ENCODE results near the gene DLGAP1. TPM values are rescaled to one million over a fixed set of nuclear protein-coding genes. Genes with fewer than 3 reads are reported as not detected.

The DLGAP1 gene
- total RNA-seq, 1 donor from 2014 or later, result 0.05 TPM

- Mint-ChIP-seq H3K27me3 (ENCODE audit: unreplicated experiment) (no peaks in the 10 kb centered on the region), H3K36me3 (ENCODE audit: unreplicated experiment) (no peaks in the 10 kb centered on the region), H3K4me1 (ENCODE audit: unreplicated experiment) (peaks cover 17% of the 10 kb centered on the region), H3K9me3 (ENCODE audit: unreplicated experiment) (no peaks in the 10 kb centered on the region), H3K4me3 (ENCODE audit: unreplicated experiment) (no peak overlapping the region), H3K27ac (ENCODE audit: unreplicated experiment) (no peak overlapping the region)
- TF ChIP-seq, protein P1, sequence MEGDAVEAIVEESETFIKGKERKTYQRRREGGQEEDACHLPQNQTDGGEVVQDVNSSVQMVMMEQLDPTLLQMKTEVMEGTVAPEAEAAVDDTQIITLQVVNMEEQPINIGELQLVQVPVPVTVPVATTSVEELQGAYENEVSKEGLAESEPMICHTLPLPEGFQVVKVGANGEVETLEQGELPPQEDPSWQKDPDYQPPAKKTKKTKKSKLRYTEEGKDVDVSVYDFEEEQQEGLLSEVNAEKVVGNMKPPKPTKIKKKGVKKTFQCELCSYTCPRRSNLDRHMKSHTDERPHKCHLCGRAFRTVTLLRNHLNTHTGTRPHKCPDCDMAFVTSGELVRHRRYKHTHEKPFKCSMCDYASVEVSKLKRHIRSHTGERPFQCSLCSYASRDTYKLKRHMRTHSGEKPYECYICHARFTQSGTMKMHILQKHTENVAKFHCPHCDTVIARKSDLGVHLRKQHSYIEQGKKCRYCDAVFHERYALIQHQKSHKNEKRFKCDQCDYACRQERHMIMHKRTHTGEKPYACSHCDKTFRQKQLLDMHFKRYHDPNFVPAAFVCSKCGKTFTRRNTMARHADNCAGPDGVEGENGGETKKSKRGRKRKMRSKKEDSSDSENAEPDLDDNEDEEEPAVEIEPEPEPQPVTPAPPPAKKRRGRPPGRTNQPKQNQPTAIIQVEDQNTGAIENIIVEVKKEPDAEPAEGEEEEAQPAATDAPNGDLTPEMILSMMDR (IDR thresholded peaks at IDR 0.05), result no peak
- no peak for DNase-seq (ENCODE audit: extremely low spot score, unreplicated experiment)
Observed at GRCh38 chr18:3901042-3901441, 554.1 kb downstream of the DLGAP1 start.

- Mint-ChIP-seq H3K27me3 (ENCODE audit: unreplicated experiment) (no peaks in the 10 kb centered on the region), H3K4me3 (ENCODE audit: unreplicated experiment) (no peak overlapping the region), H3K27ac (ENCODE audit: unreplicated experiment) (no peak overlapping the region), H3K36me3 (ENCODE audit: unreplicated experiment) (no peaks in the 10 kb centered on the region), H3K4me1 (ENCODE audit: unreplicated experiment) (peaks cover 17% of the 10 kb centered on the region), H3K9me3 (ENCODE audit: unreplicated experiment) (no peaks in the 10 kb centered on the region)
- DNase-seq (ENCODE audit: extremely low spot score, unreplicated experiment), result no peak
- TF ChIP-seq, protein P1 (IDR thresholded peaks at IDR 0.05), result no peak
Observed at GRCh38 chr18:3900327-3900726, 554.8 kb downstream of the DLGAP1 start.

DNA sequence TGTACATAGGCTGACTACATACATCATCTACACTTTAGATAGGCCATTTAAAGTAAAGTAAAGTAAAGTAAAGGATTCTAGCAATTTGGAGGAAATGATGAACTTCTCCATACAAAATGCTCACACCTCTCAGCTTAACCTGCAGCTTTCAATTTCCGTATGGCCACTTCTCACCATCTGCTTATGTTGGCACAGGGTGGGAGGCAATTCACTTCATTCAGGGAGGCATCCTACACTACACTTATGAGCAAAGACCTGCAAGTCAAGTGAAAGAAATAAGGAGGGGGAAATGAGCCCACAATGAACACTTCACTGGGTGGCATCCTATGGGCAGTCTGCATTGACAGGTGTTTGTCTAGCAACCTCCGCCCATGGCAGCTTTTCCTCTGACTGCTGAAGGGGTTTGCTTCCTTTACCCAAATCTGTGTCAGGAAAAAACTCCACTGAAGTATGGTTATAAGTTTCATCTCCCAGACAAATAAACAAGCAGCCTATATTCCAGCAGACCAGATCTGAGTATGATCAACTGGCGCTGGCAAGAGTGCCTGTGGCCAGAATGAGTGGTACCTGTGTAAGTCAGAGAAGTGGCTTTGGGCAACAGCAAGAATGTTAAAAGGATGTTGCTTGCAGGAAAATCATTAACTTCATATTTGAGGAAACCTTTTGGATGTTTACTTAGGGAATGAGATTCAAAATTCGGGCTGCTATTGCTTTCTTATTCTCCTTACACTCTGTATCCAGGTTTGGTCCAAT lies 556.1 kb downstream of the DLGAP1 start:
- Mint-ChIP-seq H3K27ac (ENCODE audit: unreplicated experiment) (no peak overlapping the region), H3K4me3 (ENCODE audit: unreplicated experiment) (no peak overlapping the region), H3K27me3 (ENCODE audit: unreplicated experiment) (no peaks in the 10 kb centered on the region), H3K4me1 (ENCODE audit: unreplicated experiment) (peaks cover 17% of the 10 kb centered on the region), H3K36me3 (ENCODE audit: unreplicated experiment) (no peaks in the 10 kb centered on the region), H3K9me3 (ENCODE audit: unreplicated experiment) (no peaks in the 10 kb centered on the region)
- DNase-seq (ENCODE audit: extremely low spot score, unreplicated experiment), result no peak
- TF ChIP-seq, protein P1 (IDR thresholded peaks at IDR 0.05), result no peak

GRCh38 chr18:3892152-3892551 lies 563.0 kb downstream of the DLGAP1 start:
- Mint-ChIP-seq H3K4me3 (ENCODE audit: unreplicated experiment) (no peak overlapping the region), H3K36me3 (ENCODE audit: unreplicated experiment) (no peaks in the 10 kb centered on the region), H3K4me1 (ENCODE audit: unreplicated experiment) (no peaks in the 10 kb centered on the region), H3K9me3 (ENCODE audit: unreplicated experiment) (no peaks in the 10 kb centered on the region), H3K27me3 (ENCODE audit: unreplicated experiment) (no peaks in the 10 kb centered on the region), H3K27ac (ENCODE audit: unreplicated experiment) (no peak overlapping the region)
- no peak for DNase-seq (ENCODE audit: extremely low spot score, unreplicated experiment)
- TF ChIP-seq, protein P1 (IDR thresholded peaks at IDR 0.05), result no peak

- Mint-ChIP-seq H3K27ac (ENCODE audit: unreplicated experiment) (no peak overlapping the region), H3K4me1 (ENCODE audit: unreplicated experiment) (no peaks in the 10 kb centered on the region), H3K9me3 (ENCODE audit: unreplicated experiment) (no peaks in the 10 kb centered on the region), H3K36me3 (ENCODE audit: unreplicated experiment) (no peaks in the 10 kb centered on the region), H3K4me3 (ENCODE audit: unreplicated experiment) (no peak overlapping the region), H3K27me3 (ENCODE audit: unreplicated experiment) (no peaks in the 10 kb centered on the region)
- no peak for DNase-seq (ENCODE audit: extremely low spot score, unreplicated experiment)
- TF ChIP-seq, protein P1 (IDR thresholded peaks at IDR 0.05), result no peak
Observed at GRCh38 chr18:3891245-3891644, 563.9 kb downstream of the DLGAP1 start.
